Measurements from ENCODE around the gene MAGEA3. TPM values are rescaled to one million over a fixed set of nuclear protein-coding genes. Genes with fewer than 3 reads are reported as not detected.
"Not testable (repeated sequence)": the region's sequence is repeated elsewhere in the genome, so short reads cannot be mapped to it uniquely, and the experiment has no call there.

Gene MAGEA3
- total RNA-seq, 1 donor from 2014 or later, result not detected

DNA sequence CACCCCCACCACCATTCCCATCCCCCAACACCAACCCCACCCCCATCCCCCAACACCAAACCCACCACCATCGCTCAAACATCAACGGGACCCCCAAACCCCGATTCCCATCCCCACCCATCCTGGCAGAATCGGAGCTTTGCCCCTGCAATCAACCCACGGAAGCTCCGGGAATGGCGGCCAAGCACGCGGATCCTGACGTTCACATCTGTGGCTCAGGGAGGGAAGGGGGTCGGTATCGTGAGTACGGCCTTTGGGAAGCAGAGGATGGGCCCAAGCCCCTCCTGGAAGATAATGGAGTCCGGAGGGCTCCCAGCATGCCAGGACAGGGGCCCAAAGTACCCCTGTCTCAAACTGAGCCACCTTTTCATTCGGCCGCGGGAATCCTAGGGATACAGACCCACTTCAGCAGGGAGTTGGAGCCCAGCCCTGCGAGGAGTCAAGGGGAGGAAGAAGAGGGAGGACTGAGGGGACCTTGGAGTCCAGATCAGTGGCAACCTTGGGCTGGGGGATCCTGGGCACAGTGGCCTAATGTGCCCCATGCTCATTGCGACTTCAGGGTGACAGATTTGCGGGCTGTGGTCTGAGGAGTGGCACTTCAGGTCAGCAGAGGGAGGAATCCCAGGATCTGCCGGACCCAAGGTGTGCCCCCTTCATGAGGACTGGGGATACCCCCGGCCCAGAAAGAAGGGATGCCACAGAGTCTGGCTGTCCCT, 35.7 kb downstream of the MAGEA3 start:
- intact Hi-C loops (cut with micrococcal nuclease); ATAC-seq; DNase-seq: not testable (repeated sequence)

DNA sequence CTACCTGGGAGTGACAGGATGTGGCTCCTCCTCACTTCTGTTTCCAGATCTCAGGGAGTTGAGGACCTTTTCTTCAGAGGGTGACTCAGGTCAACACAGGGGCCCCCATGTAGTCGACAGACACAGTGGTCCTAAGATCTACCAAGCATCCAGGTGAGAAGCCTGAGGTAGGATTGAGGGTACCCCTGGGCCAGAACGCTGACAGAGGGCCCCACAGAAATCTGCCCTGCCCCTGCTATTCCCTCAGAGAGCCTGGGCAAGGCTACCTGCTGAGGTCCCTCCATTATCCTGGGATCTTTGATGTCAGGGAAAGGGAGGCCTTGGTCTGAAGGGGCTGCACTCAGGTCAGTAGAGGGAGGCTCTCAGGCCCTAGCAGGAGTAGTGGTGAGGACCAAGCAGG, 36.5 kb downstream of the MAGEA3 start:
- ATAC-seq (no peak), DNase-seq (no peak)
- intact Hi-C loops (cut with micrococcal nuclease), result no loop called here

DNA sequence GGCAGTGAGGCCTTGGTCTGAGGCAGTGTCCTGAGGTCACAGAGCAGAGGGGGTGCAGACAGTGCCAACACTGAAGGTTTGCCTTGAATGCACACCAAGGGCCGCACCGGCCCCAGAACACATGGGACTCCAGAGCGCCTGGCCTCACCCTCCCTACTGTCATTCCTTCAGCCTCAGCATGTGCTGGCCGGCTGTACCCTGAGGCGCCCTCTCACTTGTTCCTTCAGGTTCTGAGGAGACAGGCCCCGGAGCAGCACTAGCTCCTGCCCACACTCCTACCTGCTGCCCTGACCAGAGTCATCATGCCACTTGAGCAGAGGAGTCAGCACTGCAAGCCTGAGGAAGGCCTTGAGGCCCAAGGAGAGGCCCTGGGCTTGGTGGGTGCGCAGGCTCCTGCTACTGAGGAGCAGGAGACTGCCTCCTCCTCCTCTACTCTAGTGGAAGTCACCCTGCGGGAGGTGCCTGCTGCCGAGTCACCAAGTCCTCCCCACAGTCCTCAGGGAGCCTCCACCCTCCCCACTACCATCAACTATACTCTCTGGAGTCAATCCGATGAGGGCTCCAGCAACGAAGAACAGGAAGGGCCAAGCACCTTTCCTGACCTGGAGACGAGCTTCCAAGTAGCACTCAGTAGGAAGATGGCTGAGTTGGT, 37.4 kb downstream of the MAGEA3 start:
- intact Hi-C loops (cut with micrococcal nuclease), result no loop called here
- no peak for DNase-seq
- ATAC-seq, result no peak

DNA sequence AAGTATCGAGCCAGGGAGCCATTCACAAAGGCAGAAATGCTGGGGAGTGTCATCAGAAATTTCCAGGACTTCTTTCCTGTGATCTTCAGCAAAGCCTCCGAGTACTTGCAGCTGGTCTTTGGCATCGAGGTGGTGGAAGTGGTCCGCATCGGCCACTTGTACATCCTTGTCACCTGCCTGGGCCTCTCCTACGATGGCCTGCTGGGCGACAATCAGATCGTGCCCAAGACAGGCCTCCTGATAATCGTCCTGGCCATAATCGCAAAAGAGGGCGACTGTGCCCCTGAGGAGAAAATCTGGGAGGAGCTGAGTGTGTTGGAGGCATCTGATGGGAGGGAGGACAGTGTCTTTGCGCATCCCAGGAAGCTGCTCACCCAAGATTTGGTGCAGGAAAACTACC, 37.9 kb downstream of the MAGEA3 start:
- intact Hi-C loops (cut with micrococcal nuclease); ATAC-seq; DNase-seq: not testable (repeated sequence)

DNA sequence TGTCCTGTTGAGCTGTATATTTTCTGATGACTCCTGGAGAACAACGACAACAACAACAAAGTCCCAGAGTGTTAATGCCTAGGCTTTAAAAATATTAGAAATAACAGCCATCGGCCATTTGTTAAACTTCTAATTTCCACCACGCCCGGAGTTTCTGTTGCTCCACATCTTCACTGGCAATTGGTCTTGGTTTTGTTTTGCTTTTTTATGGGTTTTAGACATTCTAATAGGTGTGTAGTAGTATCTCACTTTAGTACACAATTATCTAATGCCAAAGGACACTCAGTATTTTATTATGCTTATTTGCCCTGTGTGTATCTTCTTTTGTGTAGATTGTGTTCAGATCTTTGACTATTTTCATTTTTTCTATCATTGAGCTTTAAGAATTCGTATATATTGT, 40.0 kb downstream of the MAGEA3 start:
- no peak for DNase-seq
- intact Hi-C loops (cut with micrococcal nuclease), result no loop called here
- no peak for ATAC-seq

Other genes starting within 250 kb of the MAGEA3 start
- not detected for gene GABRA3, start 247.5 kb upstream of the MAGEA3 start, total RNA-seq
- not detected for gene GABRQ, start 60.9 kb upstream of the MAGEA3 start, total RNA-seq
- not detected for gene CSAG2, start 10.5 kb downstream of the MAGEA3 start, total RNA-seq
- gene MAGEA2B, start 15.8 kb downstream of the MAGEA3 start, total RNA-seq, result not detected
- not detected for gene CSAG1, start 34.9 kb downstream of the MAGEA3 start, total RNA-seq
- not detected for gene MAGEA12, start 35.0 kb downstream of the MAGEA3 start, total RNA-seq
- not detected for gene MAGEA2, start 55.0 kb downstream of the MAGEA3 start, total RNA-seq
- not detected for gene CSAG3, start 60.4 kb downstream of the MAGEA3 start, total RNA-seq
- gene MAGEA6, start 70.9 kb downstream of the MAGEA3 start, total RNA-seq, result not detected
- 27.9 TPM for gene CETN2, start 132.0 kb downstream of the MAGEA3 start, total RNA-seq
- gene NSDHL, start 132.3 kb downstream of the MAGEA3 start, total RNA-seq, result 26.7 TPM
- gene ZNF185, start 199.3 kb downstream of the MAGEA3 start, total RNA-seq, result 2.5 TPM

Data from left ventricle myocardium superior (tissue), 1 donor.